Measurements from ENCODE around the gene TTF1.
A peak's percentile ranks its signal among the peaks of the same experiment; 100 is the strongest.

Gene TTF1

GRCh38 chr9:132418726-132419363 is 12.2 kb upstream of the TTF1 start:
- ChIA-PET POLR2A (no interaction called here), CTCF (interaction anchor here (0.9 to 1.6 kb wide), 2 partner anchors 156 to 381 kb away, joined by 3 to 5 read pairs; no protein-coding TSS in a partner anchor)
- DNase-seq (ENCODE audit: low read depth, low spot score), result no peak
- no peak overlapping the region for H3K4me3 ChIP-seq (ENCODE audit: low read depth, low read length)
- TF ChIP-seq CTCF (IDR thresholded peaks at IDR 0.05; ENCODE audit: insufficient read depth, low read length, missing control alignments), result no peak

GRCh38 chr9:132415181-132415580 is 8.5 kb upstream of the TTF1 start:
- DNase-seq (ENCODE audit: low read depth, low spot score), result no peak
- POLR2A ChIA-PET, result no interaction called here
- no peak overlapping the region for H3K4me3 ChIP-seq (ENCODE audit: low read depth, low read length)
- TF ChIP-seq CTCF (IDR thresholded peaks at IDR 0.05; ENCODE audit: insufficient read depth, low read length, missing control alignments), result no peak
- CTCF ChIA-PET, result interaction anchor here (0.7 to 4.1 kb wide), 4 partner anchors 154 to 385 kb away, joined by 3 to 37 read pairs (median 4); no protein-coding TSS in a partner anchor

- no peak for TF ChIP-seq CTCF (IDR thresholded peaks at IDR 0.05; ENCODE audit: insufficient read depth, low read length, missing control alignments)
- ChIA-PET CTCF (interaction anchor here (0.6 to 4.1 kb wide), 4 partner anchors 66 to 385 kb away, joined by 3 to 37 read pairs (median 4); no protein-coding TSS in a partner anchor), POLR2A (no interaction called here)
- H3K4me3 ChIP-seq (ENCODE audit: low read depth, low read length), result no peak overlapping the region
- no peak for DNase-seq (ENCODE audit: low read depth, low spot score)
Observed at GRCh38 chr9:132414731-132415130, 8.1 kb upstream of the TTF1 start.

GRCh38 chr9:132413926-132414325 is 7.3 kb upstream of the TTF1 start:
- no peak overlapping the region for H3K4me3 ChIP-seq (ENCODE audit: low read depth, low read length)
- TF ChIP-seq CTCF (IDR thresholded peaks at IDR 0.05; ENCODE audit: insufficient read depth, low read length, missing control alignments), result no peak
- POLR2A ChIA-PET, result no interaction called here
- DNase-seq (ENCODE audit: low read depth, low spot score), result no peak
- CTCF ChIA-PET, result interaction anchor here (0.6 to 4.1 kb wide), 7 partner anchors 8 to 487 kb away, joined by 3 to 37 read pairs (median 6); no protein-coding TSS in a partner anchor

- ChIA-PET POLR2A (no interaction called here), CTCF (interaction anchor here (0.7 to 4.1 kb wide), 12 partner anchors 10 to 560 kb away, joined by 3 to 37 read pairs (median 4); no protein-coding TSS in a partner anchor)
- peak; percentile 53 for TF ChIP-seq CTCF (IDR thresholded peaks at IDR 0.05; ENCODE audit: insufficient read depth, low read length, missing control alignments)
- no peak for DNase-seq (ENCODE audit: low read depth, low spot score)
- no peak overlapping the region for H3K4me3 ChIP-seq (ENCODE audit: low read depth, low read length)
Observed at GRCh38 chr9:132412089-132412488, 5.4 kb upstream of the TTF1 start.

- ChIA-PET CTCF (interaction anchor here (0.6 to 1.6 kb wide), 7 partner anchors 12 to 488 kb away, joined by 3 to 6 read pairs (median 4); no protein-coding TSS in a partner anchor), POLR2A (no interaction called here)
- TF ChIP-seq CTCF (IDR thresholded peaks at IDR 0.05; ENCODE audit: insufficient read depth, low read length, missing control alignments), result peak; percentile 42
- no peak overlapping the region; the same call in 1 of the 2 replicates for H3K4me3 ChIP-seq (ENCODE audit: low read depth, low read length)
- no peak for DNase-seq (ENCODE audit: low read depth, low spot score)
Observed at GRCh38 chr9:132411091-132411508, 4.5 kb upstream of the TTF1 start.
